H4 (cell line): ENCODE measurements around the gene GAD1. TPM values are rescaled to one million over a fixed set of nuclear protein-coding genes. Genes with fewer than 3 reads are reported as not detected.
A peak's percentile ranks its signal among the peaks of the same experiment; 100 is the strongest.

Source experiments
- DNase-seq: peaks from one replicate; pipeline ENCODE4 v3.0.0-alpha.2; 2015; ENCODE audit warnings: low spot score
- total RNA-seq: library from RNA; depleted of rRNA; stranded (reverse); fragments of >200 nt; shearing (Covaris generic); gene quantifications from 2 replicates; pipeline ENCODE4 v1.2.3, GENCODE V29; 2014

The GAD1 gene
- total RNA-seq, 1 experiment from 2014 or later, result 4.3 TPM

- DNase-seq, result no peak
Observed at GRCh38 chr2:170818036-170818751, 1.5 kb downstream of the GAD1 start.

GRCh38 chr2:170818752-170819470 is 2.2 kb downstream of the GAD1 start:
- DNase-seq, result no peak

- no peak for DNase-seq
Observed at GRCh38 chr2:170819680-170820664, 3.3 kb downstream of the GAD1 start.

- no peak for DNase-seq
Observed at GRCh38 chr2:170820757-170821530, 4.3 kb downstream of the GAD1 start.

GRCh38 chr2:170821531-170822289 is 5.0 kb downstream of the GAD1 start:
- DNase-seq, result no peak

GRCh38 chr2:170822290-170823087 is 5.8 kb downstream of the GAD1 start:
- no peak for DNase-seq

GRCh38 chr2:170823088-170823897 is 6.6 kb downstream of the GAD1 start:
- no peak for DNase-seq

- DNase-seq, result no peak
Observed at GRCh38 chr2:170823898-170824215, 7.2 kb downstream of the GAD1 start.

GRCh38 chr2:170824526-170825015 is 7.9 kb downstream of the GAD1 start:
- DNase-seq, result no peak

- DNase-seq, result no peak
Observed at GRCh38 chr2:170827841-170828532, 11.3 kb downstream of the GAD1 start.

GRCh38 chr2:170828533-170828916 is 11.8 kb downstream of the GAD1 start:
- DNase-seq, result no peak

- no peak for DNase-seq
Observed at GRCh38 chr2:170829036-170829435, 12.3 kb downstream of the GAD1 start.

GRCh38 chr2:170830166-170830565 is 13.5 kb downstream of the GAD1 start:
- no peak for DNase-seq

GRCh38 chr2:170831115-170831514 is 14.4 kb downstream of the GAD1 start:
- no peak for DNase-seq

- DNase-seq, result no peak
Observed at GRCh38 chr2:170836027-170836426, 19.3 kb downstream of the GAD1 start.

GRCh38 chr2:170840717-170841210 is 24.1 kb downstream of the GAD1 start:
- no peak for DNase-seq

GRCh38 chr2:170842785-170843184 is 26.1 kb downstream of the GAD1 start:
- no peak for DNase-seq

GRCh38 chr2:170843656-170844055 is 27.0 kb downstream of the GAD1 start:
- peak; percentile 47 for DNase-seq
